Measurements from ENCODE around the gene ANXA11.

- TF ChIP-seq EZH2 (IDR thresholded peaks at IDR 0.05; ENCODE audit: low read depth, unreplicated experiment) (no peak), EZH2phosphoT487 (IDR thresholded peaks at IDR 0.05; ENCODE audit: unreplicated experiment) (no peak), CTCF (conservative IDR thresholded peaks at IDR 0.05; ENCODE audit: low read depth in 2 of 2) (no peak), ZNF114 (CRISPR knock-in tag; IDR thresholded peaks at IDR 0.05) (no peak), REST (IDR thresholded peaks at IDR 0.05; ENCODE audit: unreplicated experiment) (no peak), JUNB (IDR thresholded peaks at IDR 0.05; ENCODE audit: unreplicated experiment) (no peak), POLR2AphosphoS5 (IDR thresholded peaks at IDR 0.05; ENCODE audit: low read depth) (no peak), CREB1 (CRISPR knock-in tag; IDR thresholded peaks at IDR 0.05; ENCODE audit: low read depth) (no peak), ETS1 (IDR thresholded peaks at IDR 0.05) (no peak), ZNF331 (CRISPR knock-in tag; IDR thresholded peaks at IDR 0.05; ENCODE audit: low read depth) (no peak), NANOG (IDR thresholded peaks at IDR 0.05; ENCODE audit: borderline replicate concordance) (no peak)
Measured at GRCh38 chr10:80146918-80147317, 58.4 kb downstream of the ANXA11 start.

Measured in GM23338 (cell line).